Esophagus muscularis mucosa (tissue), 3 donors: ENCODE results near the gene COL25A1.

Source experiments
- POLR2A ChIP-seq: fragments of 450-650 bp; IDR thresholded peaks from one replicate; pipeline ENCODE4 v1.6.1; 2017; ENCODE audit warnings: antibody characterized with exemption, moderate library complexity, mild to moderate bottlenecking, low read depth
- POLR2AphosphoS5 ChIP-seq, 2 donors: sonication (generic); formaldehyde crosslinking; IDR thresholded peaks; one replicate each; pipeline ENCODE4 v1.6.1; 2017; ENCODE audit warnings: antibody characterized with exemption in 2 of 2
- TF ChIP-seq, protein P1 (sequence below), 3 experiments: fragments of 200-600 bp in 2 of 3; fragments of 450-650 bp in 1 of 3; sonication (generic) in 2 of 3; IDR thresholded peaks; one replicate each; pipeline ENCODE4 v1.5.1; 2017 to 2019; ENCODE audit warnings: antibody characterized with exemption in 3 of 3, mild to moderate bottlenecking in 2 of 3, moderate library complexity in 1 of 3

DNA sequence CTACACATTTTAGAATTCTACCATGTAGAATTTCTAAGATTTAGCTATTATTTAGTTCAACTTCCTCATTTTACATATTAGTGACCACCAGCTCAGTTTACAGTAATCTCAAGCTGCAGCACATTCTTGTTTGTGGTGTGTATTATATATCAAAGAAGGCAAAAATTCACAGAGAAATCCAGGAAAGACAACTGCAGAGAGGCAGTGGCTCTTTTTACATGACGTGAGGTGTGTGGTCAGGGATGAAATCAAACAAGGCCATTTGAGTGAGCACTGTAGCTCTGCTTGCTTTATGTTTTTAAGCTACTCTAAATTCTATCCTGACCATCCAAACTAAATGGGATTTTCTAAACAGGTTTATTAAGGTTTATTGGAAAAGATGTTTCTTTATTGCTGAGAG lies 71.1 kb downstream of the COL25A1 start:
- TF ChIP-seq, protein P1, sequence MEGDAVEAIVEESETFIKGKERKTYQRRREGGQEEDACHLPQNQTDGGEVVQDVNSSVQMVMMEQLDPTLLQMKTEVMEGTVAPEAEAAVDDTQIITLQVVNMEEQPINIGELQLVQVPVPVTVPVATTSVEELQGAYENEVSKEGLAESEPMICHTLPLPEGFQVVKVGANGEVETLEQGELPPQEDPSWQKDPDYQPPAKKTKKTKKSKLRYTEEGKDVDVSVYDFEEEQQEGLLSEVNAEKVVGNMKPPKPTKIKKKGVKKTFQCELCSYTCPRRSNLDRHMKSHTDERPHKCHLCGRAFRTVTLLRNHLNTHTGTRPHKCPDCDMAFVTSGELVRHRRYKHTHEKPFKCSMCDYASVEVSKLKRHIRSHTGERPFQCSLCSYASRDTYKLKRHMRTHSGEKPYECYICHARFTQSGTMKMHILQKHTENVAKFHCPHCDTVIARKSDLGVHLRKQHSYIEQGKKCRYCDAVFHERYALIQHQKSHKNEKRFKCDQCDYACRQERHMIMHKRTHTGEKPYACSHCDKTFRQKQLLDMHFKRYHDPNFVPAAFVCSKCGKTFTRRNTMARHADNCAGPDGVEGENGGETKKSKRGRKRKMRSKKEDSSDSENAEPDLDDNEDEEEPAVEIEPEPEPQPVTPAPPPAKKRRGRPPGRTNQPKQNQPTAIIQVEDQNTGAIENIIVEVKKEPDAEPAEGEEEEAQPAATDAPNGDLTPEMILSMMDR (IDR thresholded peaks at IDR 0.05) = no peak
- TF ChIP-seq POLR2AphosphoS5 (IDR thresholded peaks at IDR 0.05) (no peak), POLR2A (no peak)
